ENCODE results near the gene ITGA5. TPM values are rescaled to one million over a fixed set of nuclear protein-coding genes. Genes with fewer than 3 reads are reported as not detected.

The ITGA5 gene
- polyA plus RNA-seq, 1 donor (not counting 4 experiments of a cell fraction or from before 2014, with no cell fraction given): 47.9 TPM

- H2AFZ ChIP-seq (ENCODE audit: control insufficient read depth, low read length): peak overlapping the region; percentile 76
- FAIRE-seq: no peak
Observed at GRCh38 chr12:54359762-54360351, 59.2 kb downstream of the ITGA5 start.

GRCh38 chr12:54358945-54359761 lies 59.9 kb downstream of the ITGA5 start:
- peak overlapping the region; percentile 100 for H3K4me2 ChIP-seq (ENCODE audit: control insufficient read depth, extremely low read depth, insufficient read depth, low read depth, low read length)
- H4K20me1 ChIP-seq (ENCODE audit: control insufficient read depth, extremely low read depth, insufficient read depth, low read length): no peaks in the 10 kb centered on the region
- H3K79me2 ChIP-seq (ENCODE audit: control insufficient read depth, insufficient read depth, low read length): no peaks in the 10 kb centered on the region
- TF ChIP-seq CTCF (optimal IDR thresholded peaks at IDR 0.05 in 1 of 3, IDR thresholded peaks at IDR 0.05 in 1 of 3, conservative IDR thresholded peaks at IDR 0.05 in 1 of 3; ENCODE audit: extremely low read depth in 1 of 3, insufficient read depth in 2 of 3, low read length in 3 of 3) (no peak), EZH2 (IDR thresholded peaks at IDR 0.05; ENCODE audit: low read length) (no peak)
- DNase-seq (ENCODE audit: low read depth, low spot score): peak; percentile 98
- peak; percentile 58 for FAIRE-seq
- dilution Hi-C loops (cut with MboI; ENCODE audit: extremely low pct_ligation_motif_present, low sequenced_read_pairs): no loop called here
- H3K9ac ChIP-seq (ENCODE audit: control insufficient read depth, extremely low read depth, insufficient read depth, low read length): peak overlapping the region; percentile 98
- no peaks in the 10 kb centered on the region for H3K36me3 ChIP-seq (ENCODE audit: control insufficient read depth in 2 of 2, extremely low read depth in 1 of 2, insufficient read depth in 2 of 2, low read length in 2 of 2)
- H3K27ac ChIP-seq (ENCODE audit: control insufficient read depth, insufficient read depth, low read length): peak overlapping the region; percentile 93
- peak overlapping the region; percentile 92 for H2AFZ ChIP-seq (ENCODE audit: control insufficient read depth, low read length)
- H3K4me3 ChIP-seq (ENCODE audit: control insufficient read depth in 2 of 3, extremely low read depth in 1 of 3, insufficient read depth in 2 of 3, low read depth in 1 of 3, low read length in 3 of 3): peak overlapping the region; percentile 48 to 92 (median 88)
- no peaks in the 10 kb centered on the region for H3K9me3 ChIP-seq (ENCODE audit: control insufficient read depth, low read depth, low read length)
- H3K9me1 ChIP-seq (ENCODE audit: control insufficient read depth, extremely low read depth, insufficient read depth, low read length): no peaks in the 10 kb centered on the region
- peaks cover 25% of the 10 kb centered on the region for H3K4me1 ChIP-seq (ENCODE audit: control insufficient read depth, extremely low read depth, insufficient read depth, low read length)
- H3K27me3 ChIP-seq (ENCODE audit: control insufficient read depth, extremely low read depth, insufficient read depth, low read length): no peaks in the 10 kb centered on the region

More at GRCh38 chr12:54359762-54360351, 59.2 kb downstream of the ITGA5 start:
- Histone ChIP-seq H4K20me1 (ENCODE audit: control insufficient read depth, extremely low read depth, insufficient read depth, low read length) (no peaks in the 10 kb centered on the region), H3K4me3 (ENCODE audit: control insufficient read depth in 2 of 3, extremely low read depth in 1 of 3, insufficient read depth in 2 of 3, low read depth in 1 of 3, low read length in 3 of 3) (peak overlapping the region; percentile 48 to 62 (median 57)), H3K79me2 (ENCODE audit: control insufficient read depth, insufficient read depth, low read length) (no peaks in the 10 kb centered on the region), H3K36me3 (ENCODE audit: control insufficient read depth in 2 of 2, extremely low read depth in 1 of 2, insufficient read depth in 2 of 2, low read length in 2 of 2) (no peaks in the 10 kb centered on the region), H3K27me3 (ENCODE audit: control insufficient read depth, extremely low read depth, insufficient read depth, low read length) (no peaks in the 10 kb centered on the region), H3K4me1 (ENCODE audit: control insufficient read depth, extremely low read depth, insufficient read depth, low read length) (peaks cover 25% of the 10 kb centered on the region), H3K9me1 (ENCODE audit: control insufficient read depth, extremely low read depth, insufficient read depth, low read length) (no peaks in the 10 kb centered on the region), H3K27ac (ENCODE audit: control insufficient read depth, insufficient read depth, low read length) (peak overlapping the region; percentile 93), H3K4me2 (ENCODE audit: control insufficient read depth, extremely low read depth, insufficient read depth, low read depth, low read length) (peak overlapping the region; percentile 83), H3K9ac (ENCODE audit: control insufficient read depth, extremely low read depth, insufficient read depth, low read length) (peak overlapping the region; percentile 98), H3K9me3 (ENCODE audit: control insufficient read depth, low read depth, low read length) (no peaks in the 10 kb centered on the region)
- dilution Hi-C loops (cut with MboI; ENCODE audit: extremely low pct_ligation_motif_present, low sequenced_read_pairs): no loop called here
- no peak for TF ChIP-seq EZH2 (IDR thresholded peaks at IDR 0.05; ENCODE audit: low read length)
- TF ChIP-seq CTCF (optimal IDR thresholded peaks at IDR 0.05 in 1 of 3, IDR thresholded peaks at IDR 0.05 in 1 of 3, conservative IDR thresholded peaks at IDR 0.05 in 1 of 3; ENCODE audit: extremely low read depth in 1 of 3, insufficient read depth in 2 of 3, low read length in 3 of 3): no peak
- no peak for DNase-seq (ENCODE audit: low read depth, low spot score)
